Spleen (tissue), 11 donors: Measurements from ENCODE around the gene TBCD. TPM values are rescaled to one million over a fixed set of nuclear protein-coding genes. Genes with fewer than 3 reads are reported as not detected.

Experiments used
- DNase-seq: peaks from one replicate; pipeline ENCODE4 v3.0.0-alpha.2; 2020
- H3K27ac ChIP-seq, 8 donors: fragments of 200-600 bp; sonication (generic) in 7 of 8; 1 replicate in 4 of 8; 2 replicates in 4 of 8; pipeline versions ENCODE4 v1.5.0 to v1.8.0; 2016 to 2021; ENCODE audit warnings: inconsistent platforms in 4 of 8, mild to moderate bottlenecking in 4 of 8, moderate library complexity in 1 of 8
- H3K27me3 ChIP-seq, 7 donors: fragments of 200-600 bp; sonication (generic) in 6 of 7; replicated peaks in 1 of 7; 1 replicate in 4 of 7; 2 replicates in 3 of 7; pipeline versions ENCODE4 v1.5.0 to v1.8.0; 2016 to 2021; ENCODE audit warnings: inconsistent platforms in 3 of 7, mild to moderate bottlenecking in 1 of 7
- H3K36me3 ChIP-seq, 6 donors: fragments of 200-600 bp; sonication (generic) in 5 of 6; 1 replicate in 4 of 6; 2 replicates in 2 of 6; pipeline versions ENCODE4 v1.5.0 to v1.8.0; 2016 to 2021; ENCODE audit warnings: inconsistent platforms in 2 of 6
- H3K4me1 ChIP-seq, 6 donors: fragments of 200-600 bp; sonication (generic) in 5 of 6; 1 replicate in 3 of 6; 2 replicates in 3 of 6; pipeline versions ENCODE4 v1.5.0 to v1.8.0; 2016 to 2021; ENCODE audit warnings: inconsistent platforms in 3 of 6
- H3K4me3 ChIP-seq, 8 donors: fragments of 200-600 bp; sonication (generic) in 7 of 8; 1 replicate in 4 of 8; 2 replicates in 4 of 8; pipeline versions ENCODE4 v1.5.0 to v1.8.0; 2016 to 2021; ENCODE audit warnings: inconsistent platforms in 4 of 8, mild to moderate bottlenecking in 4 of 8, moderate library complexity in 2 of 8
- H3K9me3 ChIP-seq, 8 donors: fragments of 200-600 bp; sonication (generic) in 7 of 8; 1 replicate in 4 of 8; 2 replicates in 4 of 8; pipeline versions ENCODE4 v1.5.0 to v1.8.0; 2016 to 2021; ENCODE audit warnings: inconsistent platforms in 4 of 8
- POLR2A ChIP-seq, 3 donors: fragments of 450-650 bp; IDR thresholded peaks; one replicate each; pipeline ENCODE4 v1.5.1; 2017; ENCODE audit warnings: antibody characterized with exemption in 3 of 3, mild to moderate bottlenecking in 1 of 3
- POLR2AphosphoS5 ChIP-seq, 3 donors: sonication (generic); formaldehyde crosslinking; IDR thresholded peaks; one replicate each; pipeline ENCODE4 v1.5.1; 2017; ENCODE audit warnings: antibody characterized with exemption in 3 of 3
- WGBS, 5 donors: extraction: QIAGEN DNeasy Blood & Tissue Kit in 3 of 5; methylation state at CpG; one replicate each; pipeline versions ENCODE4 v1.1.5 to v1.1.7; 2013 to 2018; 5-methylcytosine and 5-hydroxymethylcytosine counted together
- intact Hi-C: fragments of 100-400 bp; cut with DNase I; formaldehyde crosslinking; loops from one replicate; pipeline ENCODE4 v1.15.0; 2023; ENCODE audit warnings: low total_unique reads
- polyA plus RNA-seq, 3 donors: library from polyadenylated mRNA; stranded (reverse); fragments of 200-250 nt; gene quantifications; one replicate each; pipeline ENCODE4 v1.2.1, GENCODE V29; 2013
- total RNA-seq, 7 donors: library from RNA; depleted of rRNA in 3 of 7; stranded (reverse); fragments of >200 nt in 3 of 7; fragmentation: NEBNext Ultra II Directional in 4 of 7; extraction: Animal tissue kit (Norgen Biotek cat#: 25700) in 4 of 7; gene quantifications; one replicate each; pipeline versions ENCODE4 v1.1.0 to v1.2.1, GENCODE V29; 2016 to 2021
- TF ChIP-seq, protein P1 (sequence below), 11 experiments: fragments of 200-600 bp in 7 of 11; fragments of 450-650 bp in 4 of 11; sonication (generic) in 4 of 11; IDR thresholded peaks in 8 of 11; conservative IDR thresholded peaks in 3 of 11; 1 replicate in 7 of 11; 2 replicates in 4 of 11; pipeline versions ENCODE4 v1.4.0 to v1.8.0; 2016 to 2021; ENCODE audit warnings: antibody characterized with exemption in 11 of 11, inconsistent platforms in 4 of 11, mild to moderate bottlenecking in 1 of 11
- donor health status: healthy with polysubstance abuse.
- donor health status: DM: no; HTN: no; CAD: no; lungs with moderate emphysema.
- donor health status: DM: no; HTN: no; CAD: no.
- donor health status: Bipolar disorder and iron deficiency.
- donor health status: healthy.
- donor health status: DM: no; HTN: no; CAD: no.
- donor health status: DM: yes; HTN: yes; CAD: no.

TBCD gene
- total and polyA plus RNA-seq, 10 donors, result 55.6 to 207 (median 108) TPM

DNA sequence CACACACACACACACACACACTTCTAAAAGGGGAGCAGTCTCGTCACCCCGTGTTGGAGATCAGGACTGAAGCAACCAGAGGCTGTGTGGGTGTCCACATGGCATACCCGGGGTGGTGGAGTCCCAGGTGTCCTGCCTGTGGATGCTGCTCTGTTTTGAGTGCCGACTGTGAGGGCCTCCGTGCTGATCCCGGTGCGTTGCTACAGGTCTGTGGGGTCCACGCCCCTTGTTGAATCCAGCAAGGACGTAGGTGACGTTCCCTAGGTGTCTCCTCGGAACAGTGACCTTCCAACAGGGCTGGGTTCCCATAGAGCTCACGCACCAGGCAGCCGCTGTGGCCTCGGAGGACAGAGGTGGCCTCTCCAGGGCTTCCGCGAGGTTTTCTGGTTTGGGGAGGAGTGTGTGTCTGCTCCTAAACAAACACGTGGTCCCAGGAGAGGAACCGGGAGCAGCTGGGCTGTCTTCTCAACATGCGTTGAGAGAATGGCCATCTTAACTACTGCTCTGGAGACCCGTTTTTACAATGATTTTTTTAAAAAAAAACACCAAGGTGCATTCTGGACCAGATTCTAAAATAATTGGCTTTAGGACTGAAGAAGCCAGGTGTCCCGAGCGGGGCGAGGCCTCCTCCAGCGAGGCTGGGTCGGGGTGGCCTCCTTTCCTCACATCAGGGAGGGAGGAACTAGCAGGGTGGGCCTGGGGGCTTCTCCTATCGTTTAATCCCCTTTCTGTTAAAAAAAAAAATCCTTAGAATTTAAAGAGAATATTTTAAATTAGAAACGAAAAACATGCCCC lies 188.6 kb downstream of the TBCD start:
- peaks cover 6 to 24% (median 19%) of the 10 kb centered on the region in 8 donors for H3K9me3 ChIP-seq
- no peaks in the 10 kb centered on the region for H3K27me3 ChIP-seq
- no peak for TF ChIP-seq POLR2AphosphoS5 (IDR thresholded peaks at IDR 0.05)
- no peak for TF ChIP-seq POLR2A (IDR thresholded peaks at IDR 0.05)
- TF ChIP-seq, protein P1, sequence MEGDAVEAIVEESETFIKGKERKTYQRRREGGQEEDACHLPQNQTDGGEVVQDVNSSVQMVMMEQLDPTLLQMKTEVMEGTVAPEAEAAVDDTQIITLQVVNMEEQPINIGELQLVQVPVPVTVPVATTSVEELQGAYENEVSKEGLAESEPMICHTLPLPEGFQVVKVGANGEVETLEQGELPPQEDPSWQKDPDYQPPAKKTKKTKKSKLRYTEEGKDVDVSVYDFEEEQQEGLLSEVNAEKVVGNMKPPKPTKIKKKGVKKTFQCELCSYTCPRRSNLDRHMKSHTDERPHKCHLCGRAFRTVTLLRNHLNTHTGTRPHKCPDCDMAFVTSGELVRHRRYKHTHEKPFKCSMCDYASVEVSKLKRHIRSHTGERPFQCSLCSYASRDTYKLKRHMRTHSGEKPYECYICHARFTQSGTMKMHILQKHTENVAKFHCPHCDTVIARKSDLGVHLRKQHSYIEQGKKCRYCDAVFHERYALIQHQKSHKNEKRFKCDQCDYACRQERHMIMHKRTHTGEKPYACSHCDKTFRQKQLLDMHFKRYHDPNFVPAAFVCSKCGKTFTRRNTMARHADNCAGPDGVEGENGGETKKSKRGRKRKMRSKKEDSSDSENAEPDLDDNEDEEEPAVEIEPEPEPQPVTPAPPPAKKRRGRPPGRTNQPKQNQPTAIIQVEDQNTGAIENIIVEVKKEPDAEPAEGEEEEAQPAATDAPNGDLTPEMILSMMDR (IDR thresholded peaks at IDR 0.05 in 8 of 11, conservative IDR thresholded peaks at IDR 0.05 in 3 of 11), result no peak
- peak; percentile 42 for DNase-seq
- H3K27ac ChIP-seq, result no peak overlapping the region
- WGBS, 5 donors, result 91 to 96% (median 93%) methylated on average over 25 to 27 of the region's 27 CpGs
- H3K4me3 ChIP-seq, result no peak overlapping the region
- H3K4me1 ChIP-seq, result no peaks in the 10 kb centered on the region
- peaks cover 0 to 100% (median 86%) of the 10 kb centered on the region in 6 donors for H3K36me3 ChIP-seq
- intact Hi-C loops, result no loop called here

DNA sequence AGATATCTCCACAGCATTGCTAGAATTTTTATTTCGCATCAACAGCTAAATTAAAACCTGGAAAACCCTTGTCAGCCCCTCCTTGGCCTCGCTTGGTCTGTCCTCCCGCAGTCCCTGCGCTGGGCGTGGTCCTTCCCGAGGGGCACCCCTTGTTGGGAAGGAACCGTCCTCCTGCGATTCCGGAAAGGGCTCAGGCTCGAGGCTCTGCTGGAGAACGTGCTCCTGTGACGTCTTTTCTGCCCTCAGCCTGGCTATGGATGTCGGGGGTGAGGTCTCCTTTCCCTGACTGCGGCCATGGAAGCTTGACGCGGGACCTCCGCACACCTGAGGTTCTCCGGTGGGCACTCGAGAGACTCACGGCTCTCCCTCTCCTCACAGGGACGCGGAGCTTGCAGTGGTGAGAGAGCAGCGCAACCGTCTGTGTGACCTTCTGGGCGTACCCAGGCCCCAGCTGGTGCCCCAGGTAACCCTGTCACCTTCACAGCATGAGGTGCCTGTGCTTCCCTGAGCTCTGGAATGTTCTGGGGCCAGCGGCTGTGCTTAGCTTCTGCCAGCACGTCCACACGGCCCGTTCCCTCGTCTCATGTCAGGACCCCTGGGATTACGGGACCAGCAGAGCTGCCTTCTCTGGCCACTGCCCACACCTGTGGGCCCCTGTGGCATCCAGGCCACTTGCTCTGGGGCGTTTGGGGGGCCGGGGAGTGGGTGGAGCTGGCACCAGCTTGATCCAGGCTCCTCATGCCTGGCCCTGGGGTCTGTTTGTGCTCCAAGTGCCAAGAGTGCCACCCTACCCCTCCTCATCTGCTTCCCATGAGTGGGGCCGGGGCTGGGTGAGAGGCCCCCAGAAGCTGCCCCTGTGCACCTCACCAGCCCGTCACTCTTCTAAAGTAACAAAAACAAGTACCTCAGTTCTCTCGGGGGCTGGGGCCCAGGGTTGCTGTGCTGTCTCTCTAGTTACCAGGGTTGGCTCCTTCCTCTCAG lies 189.4 kb downstream of the TBCD start:
- WGBS, 5 donors, result 94 to 95% (median 95%) methylated on average over 24 to 36 of the region's 36 CpGs
- DNase-seq, result peak; percentile 54
- Histone ChIP-seq H3K36me3 (peaks cover 0 to 100% (median 85%) of the 10 kb centered on the region in 6 donors), H3K9me3 (peaks cover 8 to 33% (median 27%) of the 10 kb centered on the region in 8 donors), H3K4me3 (no peak overlapping the region), H3K27me3 (no peaks in the 10 kb centered on the region), H3K27ac (no peak overlapping the region), H3K4me1 (no peaks in the 10 kb centered on the region)
- intact Hi-C loops, result no loop called here
- TF ChIP-seq POLR2AphosphoS5 (IDR thresholded peaks at IDR 0.05), result peak in 1 of 3 donors; percentile 30
- no peak for TF ChIP-seq POLR2A (IDR thresholded peaks at IDR 0.05)
- TF ChIP-seq, protein P1 (IDR thresholded peaks at IDR 0.05 in 8 of 11, conservative IDR thresholded peaks at IDR 0.05 in 3 of 11), result no peak

DNA sequence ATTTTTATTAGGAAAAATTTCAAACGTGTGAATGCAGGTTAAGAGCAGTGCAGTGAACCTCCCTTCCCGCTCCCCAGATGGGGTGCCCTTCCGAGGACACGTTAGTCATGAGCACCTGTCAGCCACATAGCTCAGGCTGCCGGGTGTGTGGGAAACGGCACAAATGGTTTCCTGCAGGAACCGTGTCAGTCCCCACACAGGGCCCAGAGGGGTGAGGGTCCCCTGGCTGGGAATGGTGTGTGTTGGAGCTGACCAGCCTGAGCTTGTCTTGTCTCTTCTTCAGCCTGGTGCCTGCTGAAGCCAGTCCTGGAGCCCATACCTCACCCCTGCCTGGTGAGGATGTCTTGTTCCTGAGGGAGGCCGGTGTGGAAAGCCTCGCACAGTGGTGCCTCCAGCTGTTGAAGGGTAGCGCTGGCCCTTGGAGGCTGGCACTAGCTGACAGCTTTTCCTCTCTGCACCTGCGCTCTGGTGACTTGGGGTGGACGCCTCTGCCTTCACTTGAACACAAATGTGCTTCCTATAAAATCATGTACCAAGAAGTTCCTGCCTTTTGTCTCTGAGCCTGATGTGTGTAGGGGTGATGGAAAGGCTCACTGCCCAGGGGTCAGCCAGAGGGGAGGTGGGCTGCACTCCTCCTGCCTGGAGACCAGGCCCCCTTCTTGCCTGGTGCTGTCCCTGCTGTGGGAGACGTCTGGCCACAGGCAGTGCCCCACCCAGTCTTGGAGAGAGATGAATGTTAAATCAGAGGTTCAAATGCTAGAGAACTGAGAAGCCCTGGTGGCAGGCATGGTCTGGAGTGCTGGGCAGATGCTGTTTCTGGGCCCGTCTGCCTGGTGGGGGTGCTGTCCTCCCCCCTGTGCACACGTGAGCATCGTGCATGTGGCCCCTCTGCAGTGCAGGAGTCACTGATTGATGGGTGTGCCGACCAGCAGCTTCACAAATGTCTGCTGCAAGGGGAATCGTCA lies 190.6 kb downstream of the TBCD start:
- H3K4me3 ChIP-seq, result no peak overlapping the region
- 86 to 94% (median 90%) methylated on average over 12 to 18 of the region's 18 CpGs for WGBS, 5 donors
- H3K27ac ChIP-seq, result no peak overlapping the region
- DNase-seq, result peak; percentile 41
- intact Hi-C loops, result no loop called here
- peaks cover 8 to 44% (median 38%) of the 10 kb centered on the region in 8 donors for H3K9me3 ChIP-seq
- H3K27me3 ChIP-seq, result no peaks in the 10 kb centered on the region
- TF ChIP-seq POLR2A (IDR thresholded peaks at IDR 0.05) (no peak), POLR2AphosphoS5 (IDR thresholded peaks at IDR 0.05) (no peak)
- TF ChIP-seq, protein P1 (IDR thresholded peaks at IDR 0.05 in 8 of 11, conservative IDR thresholded peaks at IDR 0.05 in 3 of 11), result no peak
- no peaks in the 10 kb centered on the region for H3K4me1 ChIP-seq
- peaks cover 0 to 96% (median 75%) of the 10 kb centered on the region in 6 donors for H3K36me3 ChIP-seq
